ENCODE measurements around the gene CDCA8. TPM values are rescaled to one million over a fixed set of nuclear protein-coding genes. Genes with fewer than 3 reads are reported as not detected.

The CDCA8 gene
- polyA plus RNA-seq, 1 experiment: 28.2 TPM

DNA sequence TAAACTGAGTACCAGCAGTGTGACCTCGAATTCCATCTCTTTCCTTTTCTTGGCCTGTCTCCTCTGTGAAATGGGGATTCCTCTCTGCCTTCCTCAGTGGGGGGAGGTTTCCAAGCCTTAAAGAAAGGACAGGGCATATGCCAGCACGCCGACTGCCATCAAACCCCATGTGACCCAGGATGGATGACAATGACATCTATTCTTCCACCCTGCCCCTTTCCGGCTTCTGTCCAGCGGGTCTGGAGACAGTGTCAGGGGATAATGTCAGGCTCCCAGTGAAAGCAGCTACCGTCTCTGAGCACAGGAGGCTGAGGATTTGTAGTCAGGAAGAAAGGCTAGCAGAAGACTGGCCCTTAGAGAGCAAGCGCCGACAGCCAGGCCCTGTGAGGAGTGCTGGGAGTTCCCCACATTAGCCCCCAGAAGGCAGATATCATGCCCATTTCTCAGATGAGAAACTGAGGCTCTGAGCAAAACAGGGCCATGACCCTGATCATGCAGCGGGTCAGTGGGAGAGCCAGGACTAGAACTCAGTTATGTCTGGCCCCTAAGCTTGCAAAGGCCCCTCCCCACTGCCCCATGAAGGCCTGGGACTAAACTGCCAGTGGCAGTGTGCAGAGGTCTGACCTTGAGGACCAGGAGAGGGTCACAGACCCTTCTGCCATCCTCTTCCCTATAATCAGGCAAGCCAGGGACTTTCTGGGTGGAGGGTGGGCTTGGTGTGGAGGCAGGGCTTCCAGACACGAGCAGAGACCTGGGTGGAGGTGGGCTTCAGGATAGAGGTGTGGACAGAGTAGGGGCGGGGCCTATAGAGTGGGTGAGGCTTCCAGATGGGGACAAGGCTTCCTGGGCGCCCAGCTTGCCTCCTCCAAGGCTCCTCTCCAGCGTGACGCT is 30.1 kb downstream of the CDCA8 start:
- Histone ChIP-seq H3K27me3 (ENCODE audit: control insufficient read depth, insufficient read depth, low read length) (peaks cover 5% of the 10 kb centered on the region), H3K36me3 (ENCODE audit: control insufficient read depth, insufficient read depth, low read length) (no peaks in the 10 kb centered on the region), H3K4me3 (ENCODE audit: low read depth, low read length) (no peak overlapping the region)
- TF ChIP-seq CTCF (IDR thresholded peaks at IDR 0.05; ENCODE audit: insufficient read depth, low read depth, low read length): no peak
- DNase-seq (ENCODE audit: low read depth): no peak
- CTCF ChIA-PET: no interaction called here
- POLR2A ChIA-PET: no interaction called here

DNA sequence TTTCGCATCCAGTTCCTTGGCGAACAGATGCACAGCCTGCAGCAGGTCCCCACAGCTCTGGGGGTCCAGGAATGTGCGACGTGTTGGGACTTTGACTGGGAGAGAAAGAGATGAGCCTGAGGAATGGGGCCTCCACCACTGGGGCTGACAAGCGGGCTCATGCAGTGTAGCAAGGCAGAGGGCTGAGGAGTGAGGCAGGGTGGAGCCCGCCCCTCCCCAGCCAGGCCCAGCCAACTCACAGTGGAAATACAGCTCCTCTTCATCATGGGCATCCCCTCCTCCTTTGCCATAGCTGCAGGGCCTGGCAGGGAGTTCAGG is 30.7 kb downstream of the CDCA8 start:
- Histone ChIP-seq H3K27me3 (ENCODE audit: control insufficient read depth, insufficient read depth, low read length) (peaks cover 5% of the 10 kb centered on the region), H3K36me3 (ENCODE audit: control insufficient read depth, insufficient read depth, low read length) (no peaks in the 10 kb centered on the region), H3K4me3 (ENCODE audit: low read depth, low read length) (no peak overlapping the region)
- ChIA-PET POLR2A (no interaction called here), CTCF (interaction anchor here (1.3 kb wide), 1 partner anchor 8 kb away, joined by 3 read pairs; no protein-coding TSS in a partner anchor)
- DNase-seq (ENCODE audit: low read depth): no peak
- TF ChIP-seq CTCF (IDR thresholded peaks at IDR 0.05; ENCODE audit: insufficient read depth, low read depth, low read length): no peak

DNA sequence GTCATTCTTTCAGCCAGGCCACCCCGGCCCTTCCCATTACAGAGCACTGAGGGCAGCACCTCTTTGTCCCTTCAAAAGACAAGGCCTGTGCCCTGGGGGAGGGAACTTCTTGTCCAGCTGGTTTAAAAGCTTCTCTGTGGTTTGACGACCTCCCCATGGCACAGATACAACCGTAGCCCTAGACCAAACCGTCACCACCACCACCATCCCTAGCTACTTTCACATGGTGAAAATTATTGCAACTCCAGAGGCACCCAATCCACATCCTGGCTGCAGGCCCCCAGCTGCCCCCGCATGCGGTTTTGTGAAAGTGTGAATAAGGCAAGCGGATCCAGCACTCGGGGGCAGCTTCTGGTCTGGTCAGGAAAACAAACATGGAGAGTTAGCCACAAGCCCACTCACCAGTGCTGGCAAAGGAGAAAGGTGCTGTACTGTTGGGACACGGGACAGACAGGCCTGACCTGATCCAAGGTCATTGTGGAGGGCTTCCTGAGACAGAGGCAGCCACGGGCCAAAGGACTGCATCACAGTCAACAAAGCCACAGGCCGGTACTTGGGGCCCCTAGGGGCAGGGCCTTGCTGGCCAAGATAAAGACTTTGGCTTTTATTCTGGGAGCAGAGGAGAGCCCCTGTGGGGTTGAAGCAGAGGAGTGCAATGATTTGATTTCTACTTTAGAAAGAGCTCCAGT is 31.2 kb downstream of the CDCA8 start:
- H3K36me3 ChIP-seq (ENCODE audit: control insufficient read depth, insufficient read depth, low read length): no peaks in the 10 kb centered on the region
- ChIA-PET CTCF (interaction anchor here (1.3 kb wide), 1 partner anchor 9 kb away, joined by 3 read pairs; no protein-coding TSS in a partner anchor), POLR2A (no interaction called here)
- H3K4me3 ChIP-seq (ENCODE audit: low read depth, low read length): no peak overlapping the region
- no peak for DNase-seq (ENCODE audit: low read depth)
- no peak for TF ChIP-seq CTCF (IDR thresholded peaks at IDR 0.05; ENCODE audit: insufficient read depth, low read depth, low read length)
- H3K27me3 ChIP-seq (ENCODE audit: control insufficient read depth, insufficient read depth, low read length): peaks cover 5% of the 10 kb centered on the region

GRCh38 chr1:37724575-37724974 is 32.3 kb downstream of the CDCA8 start:
- ChIA-PET CTCF (no interaction called here), POLR2A (no interaction called here)
- peaks cover 6% of the 10 kb centered on the region for H3K27me3 ChIP-seq (ENCODE audit: control insufficient read depth, insufficient read depth, low read length)
- no peaks in the 10 kb centered on the region for H3K36me3 ChIP-seq (ENCODE audit: control insufficient read depth, insufficient read depth, low read length)
- H3K4me3 ChIP-seq (ENCODE audit: low read depth, low read length): no peak overlapping the region
- no peak for TF ChIP-seq CTCF (IDR thresholded peaks at IDR 0.05; ENCODE audit: insufficient read depth, low read depth, low read length)
- no peak for DNase-seq (ENCODE audit: low read depth)

- Histone ChIP-seq H3K4me3 (ENCODE audit: low read depth, low read length) (no peak overlapping the region), H3K36me3 (ENCODE audit: control insufficient read depth, insufficient read depth, low read length) (no peaks in the 10 kb centered on the region), H3K27me3 (ENCODE audit: control insufficient read depth, insufficient read depth, low read length) (peaks cover 6% of the 10 kb centered on the region; the same call in 1 of the 2 replicates)
- CTCF ChIA-PET: interaction anchor here (1.0 kb wide), 1 partner anchor 11 kb away, joined by 4 read pairs; no protein-coding TSS in a partner anchor
- TF ChIP-seq CTCF (IDR thresholded peaks at IDR 0.05; ENCODE audit: insufficient read depth, low read depth, low read length): no peak
- POLR2A ChIA-PET: no interaction called here
- DNase-seq (ENCODE audit: low read depth): no peak
Observed at GRCh38 chr1:37725851-37726613, 33.7 kb downstream of the CDCA8 start.

Data from BJ (cell line).